Measurements from ENCODE around the gene SSBP3. TPM values are rescaled to one million over a fixed set of nuclear protein-coding genes. Genes with fewer than 3 reads are reported as not detected.
A peak's percentile ranks its signal among the peaks of the same experiment; 100 is the strongest.

The SSBP3 gene
- total RNA-seq, 1 donor from 2014 or later: 51.0 TPM

DNA sequence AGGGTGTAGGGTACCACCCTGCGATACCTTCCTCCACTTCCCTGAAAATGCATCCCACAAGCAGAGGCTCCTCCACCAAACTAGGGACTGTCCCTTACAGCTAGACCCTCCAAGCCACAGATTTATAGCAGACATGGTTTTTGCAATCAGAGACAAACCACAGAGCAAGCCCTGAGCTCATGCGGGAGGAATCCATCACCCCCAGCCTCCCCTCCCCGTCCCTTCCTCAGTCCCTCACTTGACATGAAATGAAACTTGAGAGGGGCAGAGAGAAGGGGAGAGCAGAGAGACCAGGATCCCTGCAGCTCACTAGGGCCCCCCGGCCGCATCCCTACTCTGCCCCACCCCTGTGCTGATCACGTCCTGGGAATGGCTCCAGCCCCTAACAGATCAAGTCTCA is 111.3 kb downstream of the SSBP3 start:
- H3K4me3 ChIP-seq: no peak overlapping the region
- H3K4me1 ChIP-seq: peaks cover 58 to 93% of the 10 kb centered on the region in 2 donors
- no peak for DNase-seq (ENCODE audit: low spot score in 2 of 2)
- H3K36me3 ChIP-seq: no peaks in the 10 kb centered on the region
- peak overlapping the region; percentile 85 to 95 for H3K27ac ChIP-seq
- no peaks in the 10 kb centered on the region for H3K27me3 ChIP-seq
- intact Hi-C loops (cut with DNase I): no loop called here
- H3K9me3 ChIP-seq: no peaks in the 10 kb centered on the region
- no peak for TF ChIP-seq CTCF (IDR thresholded peaks at IDR 0.05)

DNA sequence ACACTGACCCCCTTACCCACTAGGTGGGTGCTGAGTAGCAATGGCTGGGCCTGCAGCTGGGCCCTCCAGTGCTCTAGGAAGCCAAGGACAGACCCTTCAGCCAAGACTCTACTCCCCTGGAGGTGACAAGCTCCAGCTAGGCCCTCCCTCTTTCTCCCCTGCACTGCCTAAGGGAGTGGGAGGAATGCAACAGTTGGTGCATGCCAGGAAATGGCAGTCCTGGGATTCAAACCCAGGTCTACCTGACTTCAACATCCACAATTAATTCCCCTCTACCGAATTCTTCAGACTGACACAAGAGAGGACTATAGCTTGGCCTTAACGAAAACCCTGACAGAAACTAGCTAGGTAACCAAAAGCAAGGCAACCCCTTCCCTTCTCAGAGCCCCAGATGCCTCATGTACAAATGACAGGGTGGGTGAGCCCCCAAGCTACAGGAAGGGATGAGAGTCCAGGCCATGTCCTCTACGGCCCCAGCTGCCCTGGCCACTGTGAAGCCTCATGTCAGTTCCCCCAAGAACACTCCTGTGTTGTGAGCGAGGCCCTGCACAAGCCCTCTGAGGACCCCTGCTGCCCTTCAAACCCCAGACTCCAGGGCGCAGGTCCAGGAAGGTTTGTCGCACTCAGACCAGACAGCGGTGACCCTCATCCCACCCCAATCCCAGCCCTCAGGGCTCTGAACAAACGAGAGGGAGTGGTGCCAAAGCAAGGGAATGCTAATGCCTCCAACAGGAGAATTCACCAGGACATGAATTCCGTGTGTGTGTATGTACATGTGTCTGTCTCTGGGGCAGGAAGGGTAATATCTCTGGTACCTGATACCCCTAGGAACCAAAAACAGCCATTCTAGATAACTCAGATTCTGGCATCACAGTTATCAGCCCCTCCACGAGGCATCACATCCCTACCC is 113.9 kb downstream of the SSBP3 start:
- Histone ChIP-seq H3K9me3 (no peaks in the 10 kb centered on the region), H3K4me1 (peaks cover 50 to 92% of the 10 kb centered on the region in 2 donors), H3K27ac (peak overlapping the region; percentile 85 to 95), H3K27me3 (no peaks in the 10 kb centered on the region), H3K36me3 (no peaks in the 10 kb centered on the region), H3K4me3 (no peak overlapping the region)
- DNase-seq (ENCODE audit: low spot score in 2 of 2): no peak
- no peak for TF ChIP-seq CTCF (IDR thresholded peaks at IDR 0.05)
- intact Hi-C loops (cut with DNase I): no loop called here

DNA sequence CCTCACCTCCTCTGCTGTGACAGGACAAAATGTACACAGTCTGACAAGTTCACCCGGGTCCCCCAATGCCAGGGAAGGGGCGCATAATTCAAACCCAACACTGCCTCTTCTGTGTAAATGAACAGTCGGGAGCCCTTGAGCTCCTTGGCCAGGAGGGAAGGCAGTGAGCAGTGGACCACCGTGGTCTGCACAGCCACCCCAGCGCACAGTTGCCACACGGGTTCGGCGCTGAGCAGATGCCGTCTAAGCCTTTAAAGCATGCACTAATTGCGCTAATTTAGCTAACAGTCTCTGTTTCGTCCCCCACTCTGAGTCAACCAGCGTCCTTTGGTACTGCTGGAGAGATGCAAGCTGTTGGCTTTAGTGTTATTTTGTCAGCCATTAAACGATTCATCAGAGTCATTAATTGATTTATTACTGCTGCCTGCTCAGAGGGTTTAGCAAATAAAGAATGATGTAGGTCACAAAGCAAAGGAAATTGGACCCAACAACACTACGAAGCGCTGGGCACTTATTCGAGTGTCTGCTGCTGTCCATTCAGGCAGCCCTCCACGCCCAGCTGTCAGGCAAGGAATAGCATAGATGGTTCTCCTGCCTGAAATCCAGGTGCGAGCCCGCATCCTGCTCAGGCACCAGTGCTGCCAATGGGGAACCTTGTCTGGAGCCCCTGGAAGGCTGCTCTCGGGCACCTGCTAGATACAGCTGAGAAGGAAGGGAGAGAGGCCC is 114.8 kb downstream of the SSBP3 start:
- Histone ChIP-seq H3K36me3 (no peaks in the 10 kb centered on the region), H3K4me1 (peaks cover 50 to 92% of the 10 kb centered on the region in 2 donors), H3K27me3 (no peaks in the 10 kb centered on the region), H3K4me3 (no peak overlapping the region), H3K9me3 (no peaks in the 10 kb centered on the region), H3K27ac (peak overlapping the region; percentile 85 to 95)
- intact Hi-C loops (cut with DNase I): loop anchor here (2.0 kb wide), 1 partner anchor 19 kb away; no protein-coding TSS in a partner anchor
- DNase-seq (ENCODE audit: low spot score in 2 of 2): no peak
- no peak for TF ChIP-seq CTCF (IDR thresholded peaks at IDR 0.05)

- H3K27ac ChIP-seq: peak overlapping the region; percentile 85 to 95
Measured at GRCh38 chr1:54290506-54291184, 115.5 kb downstream of the SSBP3 start.

More at GRCh38 chr1:54290506-54291184, 115.5 kb downstream of the SSBP3 start:
- DNase-seq (ENCODE audit: low spot score in 2 of 2): peak in 1 of 2 donors; percentile 84
- H3K27me3 ChIP-seq: no peaks in the 10 kb centered on the region
- H3K4me1 ChIP-seq: peaks cover 43 to 92% of the 10 kb centered on the region in 2 donors
- intact Hi-C loops (cut with DNase I): loop anchor here (2.0 kb wide), 1 partner anchor 20 kb away; no protein-coding TSS in a partner anchor
- no peak overlapping the region for H3K4me3 ChIP-seq
- no peak for TF ChIP-seq CTCF (IDR thresholded peaks at IDR 0.05)
- H3K9me3 ChIP-seq: no peaks in the 10 kb centered on the region
- H3K36me3 ChIP-seq: no peaks in the 10 kb centered on the region
